GM12801 (cell line): ENCODE results near the gene PRKAR2B.

Experiments
- TF ChIP-seq, protein P1 (sequence below): IDR thresholded peaks from one replicate; pipeline ENCODE4 v1.5.1; 2011; ENCODE audit warnings: control low read depth; ENCODE audit not compliant: insufficient read length; ENCODE audit errors: extremely low read depth

Gene PRKAR2B

DNA sequence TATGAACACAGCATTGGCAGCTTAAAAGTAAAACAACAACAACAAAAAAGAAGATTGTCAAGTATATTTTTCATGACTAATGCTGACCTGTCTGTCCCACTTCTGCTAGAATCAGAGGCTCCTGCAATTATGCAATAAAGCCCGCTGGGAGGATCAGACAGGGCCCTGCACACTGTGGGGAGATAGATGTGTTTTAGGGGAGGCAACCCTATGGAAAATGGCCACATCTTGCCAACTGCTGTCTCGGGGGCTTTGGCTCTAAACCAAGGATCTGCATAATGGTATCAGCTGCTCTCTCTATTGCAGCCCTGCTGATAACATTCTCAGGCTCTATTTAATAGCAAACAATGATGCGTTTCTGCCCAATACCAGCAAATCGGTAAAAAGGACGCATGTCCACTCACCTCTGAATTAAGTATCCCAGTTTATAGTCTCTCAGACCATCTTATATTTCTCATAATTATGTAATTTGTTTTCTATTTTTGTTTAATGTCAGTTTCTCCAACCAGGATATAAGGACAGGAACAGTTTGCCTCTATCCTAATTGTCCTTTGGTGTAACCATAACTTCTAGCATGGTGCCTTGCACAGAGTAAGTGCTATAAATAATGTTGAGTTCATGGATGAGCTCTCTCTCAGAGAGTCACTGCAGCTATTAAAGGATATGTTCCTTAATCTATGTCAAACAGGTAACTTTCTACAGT, 15.3 kb upstream of the PRKAR2B start:
- TF ChIP-seq, protein P1, sequence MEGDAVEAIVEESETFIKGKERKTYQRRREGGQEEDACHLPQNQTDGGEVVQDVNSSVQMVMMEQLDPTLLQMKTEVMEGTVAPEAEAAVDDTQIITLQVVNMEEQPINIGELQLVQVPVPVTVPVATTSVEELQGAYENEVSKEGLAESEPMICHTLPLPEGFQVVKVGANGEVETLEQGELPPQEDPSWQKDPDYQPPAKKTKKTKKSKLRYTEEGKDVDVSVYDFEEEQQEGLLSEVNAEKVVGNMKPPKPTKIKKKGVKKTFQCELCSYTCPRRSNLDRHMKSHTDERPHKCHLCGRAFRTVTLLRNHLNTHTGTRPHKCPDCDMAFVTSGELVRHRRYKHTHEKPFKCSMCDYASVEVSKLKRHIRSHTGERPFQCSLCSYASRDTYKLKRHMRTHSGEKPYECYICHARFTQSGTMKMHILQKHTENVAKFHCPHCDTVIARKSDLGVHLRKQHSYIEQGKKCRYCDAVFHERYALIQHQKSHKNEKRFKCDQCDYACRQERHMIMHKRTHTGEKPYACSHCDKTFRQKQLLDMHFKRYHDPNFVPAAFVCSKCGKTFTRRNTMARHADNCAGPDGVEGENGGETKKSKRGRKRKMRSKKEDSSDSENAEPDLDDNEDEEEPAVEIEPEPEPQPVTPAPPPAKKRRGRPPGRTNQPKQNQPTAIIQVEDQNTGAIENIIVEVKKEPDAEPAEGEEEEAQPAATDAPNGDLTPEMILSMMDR: no peak

DNA sequence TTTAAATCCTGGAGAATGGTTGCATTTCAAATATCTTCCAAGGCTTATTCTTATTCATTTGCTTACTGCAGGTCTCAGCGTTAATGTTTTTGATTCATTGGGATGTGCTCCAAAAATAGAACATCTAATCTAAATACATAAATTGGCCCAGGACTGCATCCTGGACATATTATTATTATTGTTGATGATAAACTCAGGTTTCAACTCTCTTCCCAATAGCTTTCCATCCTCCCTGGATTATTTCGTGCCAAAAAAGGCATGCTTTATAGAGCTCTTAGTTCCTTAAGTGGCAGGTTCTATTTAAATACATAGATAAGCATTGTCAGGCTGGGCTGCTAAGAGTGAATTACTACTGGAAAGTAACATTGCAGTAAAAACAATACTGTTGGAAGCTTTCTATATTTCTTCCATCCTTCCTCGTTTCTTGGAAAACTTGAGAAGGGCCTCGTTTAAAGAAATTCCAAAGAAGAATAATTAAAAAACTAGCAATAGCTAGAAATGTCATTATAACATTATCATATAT, 14.7 kb upstream of the PRKAR2B start:
- TF ChIP-seq, protein P1: no peak

DNA sequence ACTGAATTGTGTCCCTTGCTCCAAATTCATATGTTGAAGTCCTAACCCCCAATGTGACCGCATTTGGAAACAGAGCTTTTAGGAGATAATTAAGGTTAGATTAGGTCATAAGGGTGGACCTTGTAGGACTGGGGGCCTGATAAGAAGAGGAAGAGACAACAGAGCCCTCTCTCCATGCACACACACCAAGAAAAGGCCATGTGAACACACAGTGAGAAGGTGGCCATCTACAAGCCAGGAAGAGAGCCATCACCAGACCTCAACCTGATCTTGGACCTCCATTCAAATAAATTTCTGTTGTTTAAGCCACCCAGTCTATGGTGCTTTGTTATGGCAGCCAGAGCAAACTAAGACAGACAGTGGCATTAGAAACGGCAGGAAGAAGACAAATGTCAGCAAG, 12.5 kb upstream of the PRKAR2B start:
- TF ChIP-seq, protein P1: no peak

DNA sequence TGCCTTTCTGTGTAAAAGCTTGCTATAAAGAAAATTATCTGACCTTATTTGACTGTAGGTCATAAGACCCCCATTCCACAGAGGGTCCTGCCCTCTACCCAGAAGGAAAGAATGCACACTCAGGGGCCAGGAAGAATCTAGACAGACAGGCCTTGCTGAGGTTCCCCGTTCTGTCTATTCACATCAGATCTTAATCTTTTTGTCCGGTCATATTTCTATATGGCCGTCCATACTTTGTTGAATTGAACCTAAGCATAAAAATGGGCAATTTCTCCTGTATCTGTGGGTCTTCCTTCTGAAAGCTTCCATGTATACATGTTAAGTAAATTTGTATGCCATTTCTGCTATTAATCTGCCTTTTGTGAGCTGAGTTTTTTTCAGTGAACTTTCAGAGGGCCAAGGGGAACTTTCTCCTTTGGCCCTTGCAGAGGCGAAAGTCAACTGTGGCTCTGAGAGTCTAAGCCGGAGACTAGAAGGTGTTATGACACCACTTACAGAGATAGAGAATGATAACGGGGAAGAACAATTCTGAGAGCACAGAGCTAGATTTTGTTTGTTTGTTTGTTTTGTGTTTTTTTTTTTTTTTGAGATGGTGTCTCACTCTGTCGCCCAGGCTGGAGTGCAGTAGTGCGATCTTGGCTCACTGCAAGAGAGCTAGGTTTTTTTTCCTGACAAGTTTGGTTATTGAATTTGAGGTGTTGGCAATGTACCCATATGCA, 11.6 kb upstream of the PRKAR2B start:
- TF ChIP-seq, protein P1: no peak

DNA sequence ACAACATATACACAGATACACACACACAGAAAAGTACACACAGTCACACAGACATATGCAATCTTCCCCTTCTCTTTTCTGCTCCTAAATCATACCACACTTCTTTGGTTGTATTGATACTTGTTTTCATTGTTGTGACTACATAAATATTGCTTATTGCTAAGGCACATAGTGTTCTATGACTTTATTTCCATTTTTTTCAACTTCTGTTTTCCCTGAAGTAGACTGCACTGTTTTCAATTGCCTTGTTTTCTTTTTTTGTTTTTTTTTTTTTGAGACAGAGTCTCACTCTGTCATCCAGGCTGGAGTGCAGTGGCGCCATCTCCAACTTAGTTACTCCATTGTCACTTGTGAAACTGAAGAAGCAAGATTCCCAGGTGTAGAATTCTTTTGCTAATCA, 10.0 kb upstream of the PRKAR2B start:
- TF ChIP-seq, protein P1: no peak

DNA sequence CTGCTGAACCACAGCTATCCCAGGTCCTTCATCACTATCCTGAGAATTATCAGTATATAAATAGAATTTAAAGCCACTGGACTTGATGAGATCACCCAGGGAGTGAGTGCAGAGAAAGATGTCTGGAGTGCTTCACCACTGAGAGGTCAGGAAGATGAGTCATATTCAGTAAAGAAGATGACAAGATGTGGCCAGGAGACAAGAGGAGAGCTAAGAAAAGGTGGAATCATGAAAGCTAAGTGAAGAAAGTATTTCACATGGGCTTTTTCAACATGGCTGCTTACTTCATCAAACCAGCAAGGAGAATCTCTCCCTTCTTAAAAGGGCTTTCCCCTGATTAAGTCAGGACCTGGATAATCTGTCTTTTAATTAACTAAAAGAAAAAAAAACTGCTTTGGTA, 9.1 kb upstream of the PRKAR2B start:
- TF ChIP-seq, protein P1: no peak

DNA sequence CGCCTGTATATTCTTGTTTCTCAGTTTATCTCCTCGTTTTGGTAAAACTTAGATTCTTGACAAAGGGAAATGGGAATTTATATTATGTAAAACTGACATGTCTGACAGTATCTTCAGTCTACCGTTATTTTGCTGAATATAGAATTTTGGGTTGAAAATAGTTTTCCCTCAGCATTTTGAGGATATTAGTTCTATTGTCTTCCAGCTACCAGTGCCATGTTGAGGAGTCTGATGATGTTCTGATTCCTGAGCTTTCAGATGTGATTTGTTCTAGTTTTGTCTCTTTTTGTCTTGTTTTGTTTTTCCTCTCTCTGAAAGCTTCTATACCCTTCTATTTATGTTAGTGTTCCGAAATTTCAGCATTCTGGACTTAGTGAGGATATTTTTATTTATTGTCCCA, 8.0 kb upstream of the PRKAR2B start:
- TF ChIP-seq, protein P1: no peak
